ENCODE measurements around the gene UGT1A8.

The UGT1A8 gene

DNA sequence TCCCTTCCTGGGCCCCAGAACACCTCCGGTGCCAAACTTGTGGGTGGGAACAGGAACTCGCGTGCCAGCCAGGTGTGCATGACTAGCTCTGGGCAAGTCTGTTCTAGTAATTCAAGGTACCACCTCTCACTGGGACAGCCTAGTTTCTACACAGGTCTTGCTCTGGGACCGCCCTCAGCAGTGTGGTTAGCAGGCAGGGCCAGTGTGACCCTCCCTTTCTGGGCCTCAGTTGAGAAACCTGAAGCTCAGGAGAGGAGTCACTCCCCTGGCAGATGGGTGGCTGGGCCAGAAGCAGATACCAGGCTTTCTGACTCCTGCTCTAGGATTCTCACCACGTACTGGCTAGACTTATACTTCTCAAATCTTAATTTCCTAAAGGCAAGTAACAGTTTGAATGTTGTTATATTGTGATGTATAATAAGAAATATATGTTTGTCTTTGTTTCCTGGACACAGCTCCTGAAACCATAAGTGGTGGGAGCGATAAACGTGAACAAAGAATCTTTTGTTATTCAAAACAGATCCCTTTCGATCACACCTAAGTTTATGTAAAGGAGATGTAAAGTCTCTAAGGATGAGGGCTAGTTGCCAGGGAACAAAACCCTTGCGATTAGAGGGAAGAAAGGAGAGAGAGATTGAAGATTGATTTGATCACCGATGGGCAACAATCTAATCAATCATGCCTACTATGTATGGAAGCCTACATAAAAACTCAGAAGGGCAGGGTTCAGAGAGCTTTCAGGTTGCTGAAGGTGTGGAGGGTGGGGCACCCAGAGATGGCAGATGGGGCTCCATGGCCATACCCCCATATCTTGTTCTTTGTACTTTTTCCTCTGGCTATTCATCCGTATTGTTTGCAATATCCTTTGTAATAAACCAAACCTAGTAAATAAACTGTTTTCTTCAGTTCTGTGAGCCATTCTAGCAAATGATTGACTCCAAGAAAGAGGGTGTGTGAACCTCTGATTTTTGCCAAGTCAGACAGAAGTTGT is 74.3 kb downstream of the UGT1A8 start:
- TF ChIP-seq FOXK2 (IDR thresholded peaks at IDR 0.05), result no peak
- no peak for TF ChIP-seq BHLHE40 (IDR thresholded peaks at IDR 0.05; ENCODE audit: borderline replicate concordance)
- TF ChIP-seq FOXM1 (IDR thresholded peaks at IDR 0.05; ENCODE audit: borderline replicate concordance), result no peak
- TF ChIP-seq HDGF (IDR thresholded peaks at IDR 0.05; ENCODE audit: borderline replicate concordance), result no peak
- TF ChIP-seq, protein P1, sequence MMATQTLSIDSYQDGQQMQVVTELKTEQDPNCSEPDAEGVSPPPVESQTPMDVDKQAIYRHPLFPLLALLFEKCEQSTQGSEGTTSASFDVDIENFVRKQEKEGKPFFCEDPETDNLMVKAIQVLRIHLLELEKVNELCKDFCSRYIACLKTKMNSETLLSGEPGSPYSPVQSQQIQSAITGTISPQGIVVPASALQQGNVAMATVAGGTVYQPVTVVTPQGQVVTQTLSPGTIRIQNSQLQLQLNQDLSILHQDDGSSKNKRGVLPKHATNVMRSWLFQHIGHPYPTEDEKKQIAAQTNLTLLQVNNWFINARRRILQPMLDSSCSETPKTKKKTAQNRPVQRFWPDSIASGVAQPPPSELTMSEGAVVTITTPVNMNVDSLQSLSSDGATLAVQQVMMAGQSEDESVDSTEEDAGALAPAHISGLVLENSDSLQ (IDR thresholded peaks at IDR 0.05), result no peak
- TF ChIP-seq ELF4 (IDR thresholded peaks at IDR 0.05), result no peak
- TF ChIP-seq NFRKB (IDR thresholded peaks at IDR 0.05), result no peak
- no peak for TF ChIP-seq ARNT (IDR thresholded peaks at IDR 0.05)
- TF ChIP-seq ZNF384 (IDR thresholded peaks at IDR 0.05), result no peak
- no peak for TF ChIP-seq FOXA1 (IDR thresholded peaks at IDR 0.05)
- no peak for TF ChIP-seq SP1 (IDR thresholded peaks at IDR 0.05)
- TF ChIP-seq TARDBP (IDR thresholded peaks at IDR 0.05), result no peak
- no peak for TF ChIP-seq L3MBTL2 (conservative IDR thresholded peaks at IDR 0.05)
- no peak for TF ChIP-seq CTBP1 (IDR thresholded peaks at IDR 0.05; ENCODE audit: borderline replicate concordance)
- no peak for TF ChIP-seq LEF1 (IDR thresholded peaks at IDR 0.05; ENCODE audit: borderline replicate concordance)
- TF ChIP-seq SUZ12 (IDR thresholded peaks at IDR 0.05), result no peak
- CTCF ChIA-PET, result no interaction called here
- no peak for DNase-seq (ENCODE audit: extremely low spot score)
- POLR2A ChIA-PET, result no interaction called here

DNA sequence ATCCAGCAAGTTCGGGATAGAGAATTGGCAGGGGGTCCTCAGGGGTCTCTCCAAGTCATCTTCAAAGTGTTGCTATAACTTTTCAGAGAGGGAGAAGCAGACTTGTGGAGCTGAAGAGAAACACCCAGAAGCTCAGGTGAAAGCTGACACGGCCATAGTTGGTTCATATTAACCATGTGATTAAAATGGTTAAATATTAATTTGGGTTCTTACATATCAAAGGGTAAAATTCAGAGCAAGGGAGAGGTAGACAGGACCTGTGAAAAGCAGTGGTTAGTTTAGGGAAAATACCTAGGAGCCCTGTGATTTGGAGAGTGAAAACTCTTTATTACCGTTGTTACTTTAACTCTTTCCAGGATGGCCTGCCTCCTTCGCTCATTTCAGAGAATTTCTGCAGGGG is 75.2 kb downstream of the UGT1A8 start, which contains the start of gene UGT1A6:
Gene UGT1A6 (plus strand): TSS at position 243 of the 400 bp plus-strand sequence. CDS start 115 bp downstream, at position 358.
- CTCF ChIA-PET, result no interaction called here
- TF ChIP-seq TARDBP (IDR thresholded peaks at IDR 0.05), result no peak
- POLR2A ChIA-PET, result no interaction called here
- DNase-seq (ENCODE audit: extremely low spot score), result no peak

DNA sequence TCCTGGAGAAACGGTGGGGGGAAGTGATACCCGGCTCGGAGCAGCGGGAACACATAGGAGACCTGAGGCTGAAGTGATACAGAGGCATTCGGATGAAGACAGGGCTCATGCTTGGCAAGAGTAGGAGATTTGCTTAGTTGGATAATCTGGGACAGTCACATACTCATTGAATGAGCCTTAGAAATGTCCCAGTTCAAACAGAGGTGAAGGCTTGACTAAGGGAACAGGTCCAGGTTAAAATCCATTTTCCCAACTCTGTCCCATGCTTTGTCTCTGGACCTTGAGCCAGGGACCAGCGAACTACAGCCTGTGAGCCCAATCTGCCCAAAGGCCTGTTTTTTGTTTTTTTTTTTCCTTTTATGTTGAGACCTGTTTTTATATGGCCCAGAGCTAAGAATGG is 76.5 kb downstream of the UGT1A8 start:
- TF ChIP-seq ZNF384 (IDR thresholded peaks at IDR 0.05), result no peak
- no peak for TF ChIP-seq FOXK2 (IDR thresholded peaks at IDR 0.05)
- no peak for TF ChIP-seq TARDBP (IDR thresholded peaks at IDR 0.05)
- no peak for TF ChIP-seq NFRKB (IDR thresholded peaks at IDR 0.05)
- no peak for TF ChIP-seq FOXM1 (IDR thresholded peaks at IDR 0.05; ENCODE audit: borderline replicate concordance)
- TF ChIP-seq SUZ12 (IDR thresholded peaks at IDR 0.05), result no peak
- TF ChIP-seq BHLHE40 (IDR thresholded peaks at IDR 0.05; ENCODE audit: borderline replicate concordance), result no peak
- TF ChIP-seq L3MBTL2 (conservative IDR thresholded peaks at IDR 0.05), result no peak
- POLR2A ChIA-PET, result no interaction called here
- DNase-seq (ENCODE audit: extremely low spot score), result no peak
- CTCF ChIA-PET, result no interaction called here

DNA sequence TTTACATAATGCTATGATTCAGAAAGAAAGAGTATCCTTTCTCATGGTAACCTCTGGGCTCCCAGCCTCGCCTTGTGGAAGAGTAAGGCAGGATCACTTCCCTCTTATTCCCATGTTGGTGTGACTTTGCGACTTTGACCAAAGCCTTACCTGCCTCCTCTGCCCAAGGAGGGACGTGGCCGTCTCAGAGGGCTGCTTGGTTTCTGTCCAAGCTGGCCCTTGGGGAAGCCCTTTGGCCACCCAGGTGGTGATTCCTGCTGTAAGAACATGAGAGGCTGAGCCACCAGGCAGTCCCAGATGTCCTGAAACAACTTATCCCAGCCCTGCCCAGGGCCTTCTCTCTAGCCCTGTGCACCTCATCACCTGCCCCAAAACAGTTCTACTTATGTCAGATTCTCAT is 81.3 kb downstream of the UGT1A8 start:
- DNase-seq (ENCODE audit: extremely low spot score), result no peak
- CTCF ChIA-PET, result no interaction called here
- POLR2A ChIA-PET, result no interaction called here
- TF ChIP-seq, protein P1 (IDR thresholded peaks at IDR 0.05), result no peak
- TF ChIP-seq ZNF384 (IDR thresholded peaks at IDR 0.05) (no peak), TARDBP (IDR thresholded peaks at IDR 0.05) (no peak), FOXM1 (IDR thresholded peaks at IDR 0.05; ENCODE audit: borderline replicate concordance) (no peak), L3MBTL2 (conservative IDR thresholded peaks at IDR 0.05) (no peak), BHLHE40 (IDR thresholded peaks at IDR 0.05; ENCODE audit: borderline replicate concordance) (no peak), ELF4 (IDR thresholded peaks at IDR 0.05) (no peak), SUZ12 (IDR thresholded peaks at IDR 0.05) (no peak), ARNT (IDR thresholded peaks at IDR 0.05) (no peak), FOXA1 (IDR thresholded peaks at IDR 0.05) (no peak), LEF1 (IDR thresholded peaks at IDR 0.05; ENCODE audit: borderline replicate concordance) (no peak), SP1 (IDR thresholded peaks at IDR 0.05) (no peak), NFRKB (IDR thresholded peaks at IDR 0.05) (no peak), FOXK2 (IDR thresholded peaks at IDR 0.05) (no peak), HDGF (IDR thresholded peaks at IDR 0.05; ENCODE audit: borderline replicate concordance) (no peak), CTBP1 (IDR thresholded peaks at IDR 0.05; ENCODE audit: borderline replicate concordance) (no peak)

DNA sequence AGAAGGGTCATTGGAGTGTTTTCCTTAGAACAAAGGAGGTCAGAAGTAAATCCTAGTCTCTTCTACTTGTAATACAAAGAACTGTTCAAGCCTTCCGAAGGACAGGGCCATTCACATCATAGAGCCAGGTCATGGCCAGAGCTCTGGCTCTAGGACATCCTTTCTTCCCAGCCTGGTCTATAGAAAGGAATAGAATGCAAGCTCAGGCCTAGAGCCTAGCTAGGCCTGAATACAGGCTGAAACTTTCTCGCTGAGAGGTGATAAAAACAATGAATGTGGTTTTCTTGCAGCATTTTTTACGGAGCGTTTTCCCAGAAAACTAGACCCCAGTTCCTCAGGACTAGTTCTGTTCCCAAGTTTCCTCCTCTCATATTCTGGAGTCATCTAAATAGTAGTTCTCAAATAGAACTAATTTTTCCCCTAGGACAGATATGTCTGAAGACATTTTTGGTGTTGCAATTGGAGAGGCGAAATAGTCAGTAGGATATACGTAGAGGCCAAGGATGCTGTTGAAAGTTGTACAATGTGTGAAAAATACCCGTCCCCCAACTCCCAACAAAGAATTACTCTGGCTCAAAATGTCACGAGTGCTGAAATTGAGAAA is 82.1 kb downstream of the UGT1A8 start:
- no peak for DNase-seq (ENCODE audit: extremely low spot score)
- CTCF ChIA-PET, result no interaction called here
- no peak for TF ChIP-seq NFRKB (IDR thresholded peaks at IDR 0.05)
- TF ChIP-seq BHLHE40 (IDR thresholded peaks at IDR 0.05; ENCODE audit: borderline replicate concordance), result no peak
- no peak for TF ChIP-seq LEF1 (IDR thresholded peaks at IDR 0.05; ENCODE audit: borderline replicate concordance)
- TF ChIP-seq ARNT (IDR thresholded peaks at IDR 0.05), result no peak
- TF ChIP-seq TARDBP (IDR thresholded peaks at IDR 0.05), result no peak
- no peak for TF ChIP-seq ZNF384 (IDR thresholded peaks at IDR 0.05)
- TF ChIP-seq CTBP1 (IDR thresholded peaks at IDR 0.05; ENCODE audit: borderline replicate concordance), result no peak
- TF ChIP-seq L3MBTL2 (conservative IDR thresholded peaks at IDR 0.05), result no peak
- no peak for TF ChIP-seq ELF4 (IDR thresholded peaks at IDR 0.05)
- TF ChIP-seq FOXM1 (IDR thresholded peaks at IDR 0.05; ENCODE audit: borderline replicate concordance), result no peak
- TF ChIP-seq FOXK2 (IDR thresholded peaks at IDR 0.05), result no peak
- TF ChIP-seq, protein P1 (IDR thresholded peaks at IDR 0.05), result no peak
- no peak for TF ChIP-seq SUZ12 (IDR thresholded peaks at IDR 0.05)
- TF ChIP-seq SP1 (IDR thresholded peaks at IDR 0.05), result no peak
- TF ChIP-seq FOXA1 (IDR thresholded peaks at IDR 0.05), result no peak
- no peak for TF ChIP-seq HDGF (IDR thresholded peaks at IDR 0.05; ENCODE audit: borderline replicate concordance)
- POLR2A ChIA-PET, result no interaction called here
